ENCODE data around the gene ETFA.
"Not testable (repeated sequence)": the region's sequence is repeated elsewhere in the genome, so short reads cannot be mapped to it uniquely, and the experiment has no call there.

The ETFA gene

DNA sequence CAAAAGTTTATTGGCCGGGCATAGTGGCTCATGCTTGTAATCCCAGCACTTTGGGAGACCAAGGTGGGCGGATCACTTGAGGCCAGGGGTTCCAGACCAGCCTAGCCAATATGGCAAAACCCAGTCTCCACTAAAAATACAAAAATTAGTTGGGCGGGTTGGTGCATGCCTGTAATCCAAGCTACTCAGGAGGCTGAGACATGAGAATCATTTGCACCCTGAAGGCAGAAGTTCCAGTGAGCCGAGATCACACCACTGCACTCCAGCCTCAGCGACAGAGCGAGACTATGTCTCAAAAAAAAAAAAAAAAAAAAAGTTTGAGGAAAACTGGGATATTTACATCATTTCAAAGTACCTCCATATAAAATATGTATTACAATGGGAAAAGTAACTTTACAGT, 40.4 kb downstream of the ETFA start:
- no peak for DNase-seq

DNA sequence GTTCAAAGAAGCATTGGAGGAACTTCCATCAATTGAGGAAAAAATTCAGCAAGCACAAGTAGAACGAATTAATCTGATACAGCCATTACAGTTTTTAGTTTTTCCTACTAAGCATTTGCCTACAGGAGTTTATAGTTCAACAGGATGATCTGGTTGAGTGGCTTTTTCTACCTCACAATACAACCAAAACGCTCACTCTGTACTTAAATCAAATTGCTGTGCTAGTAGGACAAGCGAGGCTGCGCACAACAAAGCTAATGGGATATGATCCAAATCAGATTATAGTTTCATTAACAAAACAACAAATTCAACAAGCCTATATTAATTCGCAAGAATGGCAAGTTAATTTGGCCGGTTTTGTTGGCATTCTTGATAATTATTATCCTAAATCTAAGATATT, 44.2 kb downstream of the ETFA start:
- DNase-seq = no peak

DNA sequence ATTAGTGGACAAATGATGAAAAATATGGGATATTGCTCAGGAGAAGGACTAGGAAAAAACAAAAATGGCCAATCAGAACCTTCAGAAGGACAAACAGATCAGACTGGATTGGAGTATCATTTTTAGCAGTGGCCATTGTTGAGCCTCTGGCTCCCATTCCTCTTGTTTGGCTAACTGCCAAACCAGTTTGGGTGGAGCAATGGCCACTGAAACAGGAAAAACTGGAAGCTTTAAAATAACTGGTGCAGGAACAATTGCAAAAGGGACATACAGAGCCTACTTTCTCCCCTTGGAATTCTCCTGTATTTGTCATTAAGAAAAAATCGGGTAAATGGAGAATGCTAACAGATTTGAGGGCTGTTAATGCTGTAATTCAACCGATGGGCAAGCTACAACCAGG, 45.5 kb downstream of the ETFA start:
- DNase-seq = not testable (repeated sequence)

DNA sequence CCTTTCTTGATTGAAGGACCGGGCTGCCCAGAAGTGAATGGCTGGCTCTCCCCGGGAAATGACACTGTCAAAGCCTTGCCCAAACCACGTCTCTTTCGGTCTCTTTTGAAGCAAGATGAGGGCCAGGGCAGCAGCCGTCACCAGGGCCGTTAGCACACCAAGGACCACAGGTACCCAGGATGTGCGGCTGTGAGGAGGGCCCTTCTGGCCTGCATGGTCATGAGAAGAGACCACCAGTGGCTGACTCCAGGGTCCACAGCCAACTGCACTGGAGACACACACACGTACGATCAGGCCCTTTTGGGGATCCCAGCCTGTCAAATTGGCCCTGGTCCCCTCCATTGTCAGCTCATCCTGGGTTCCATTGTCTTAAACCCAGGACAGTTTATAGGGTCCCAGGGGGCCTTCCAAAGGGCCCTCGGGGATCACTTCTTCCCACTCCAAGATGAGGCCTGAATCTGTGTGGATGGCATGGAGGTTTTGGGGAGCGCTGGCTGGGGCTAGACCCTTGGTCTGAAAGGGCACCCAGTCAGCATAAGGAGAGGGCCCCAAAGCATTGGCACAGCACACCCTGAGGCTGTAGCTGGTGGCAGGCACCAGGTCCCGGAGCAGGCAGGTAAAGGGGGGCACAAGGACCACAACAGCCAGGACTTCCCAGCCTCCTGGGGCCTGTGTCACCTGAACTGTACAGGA, 50.9 kb downstream of the ETFA start:
- DNase-seq = no peak

DNA sequence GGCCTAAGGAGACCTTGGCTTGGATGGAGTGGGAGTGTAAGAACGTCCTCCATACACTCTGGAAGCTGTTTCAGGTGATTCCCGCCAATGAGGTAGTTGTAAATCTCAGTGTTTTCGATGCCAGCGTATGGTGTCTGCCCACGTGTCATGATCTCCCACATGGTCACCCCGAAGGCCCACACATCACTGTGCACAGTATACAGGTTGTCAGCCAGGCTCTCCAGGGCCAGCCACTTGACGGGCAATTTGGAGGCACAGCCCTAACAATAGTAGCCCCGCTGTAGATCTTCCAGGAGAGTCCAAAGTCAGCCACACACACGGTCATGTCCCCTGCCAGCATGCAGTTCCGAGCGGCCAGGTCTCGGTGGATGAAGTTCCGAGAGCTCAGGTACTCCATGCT, 51.9 kb downstream of the ETFA start:
- no peak for DNase-seq

GRCh38 chr15:76258460-76258859, 52.8 kb downstream of the ETFA start:
- DNase-seq = no peak

GRCh38 chr15:76253691-76254473, 57.4 kb downstream of the ETFA start:
- no peak for DNase-seq

- DNase-seq = no peak
Measured at GRCh38 chr15:76252249-76252648, 59.0 kb downstream of the ETFA start.

DNA sequence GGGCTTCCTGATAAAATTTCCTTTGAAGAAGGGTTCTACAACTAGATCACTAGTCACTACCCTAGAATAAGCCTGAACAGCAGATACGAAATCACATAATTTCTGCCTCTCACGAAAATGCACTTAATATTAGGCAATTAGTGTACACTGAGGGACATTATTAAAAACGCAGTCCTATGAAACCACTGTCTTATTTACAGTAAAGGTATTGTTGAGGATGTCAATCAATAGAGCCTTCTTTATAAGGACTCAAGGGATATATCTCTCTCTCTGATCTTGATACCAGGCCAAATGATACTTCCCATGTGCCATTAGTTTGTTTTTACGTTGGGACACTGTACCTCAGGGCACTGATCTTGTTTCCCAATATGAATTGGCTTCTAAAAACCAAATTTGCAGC, 59.6 kb downstream of the ETFA start:
- DNase-seq = no peak

GRCh38 chr15:76245072-76245610, 66.1 kb downstream of the ETFA start:
- no peak for DNase-seq

DNA sequence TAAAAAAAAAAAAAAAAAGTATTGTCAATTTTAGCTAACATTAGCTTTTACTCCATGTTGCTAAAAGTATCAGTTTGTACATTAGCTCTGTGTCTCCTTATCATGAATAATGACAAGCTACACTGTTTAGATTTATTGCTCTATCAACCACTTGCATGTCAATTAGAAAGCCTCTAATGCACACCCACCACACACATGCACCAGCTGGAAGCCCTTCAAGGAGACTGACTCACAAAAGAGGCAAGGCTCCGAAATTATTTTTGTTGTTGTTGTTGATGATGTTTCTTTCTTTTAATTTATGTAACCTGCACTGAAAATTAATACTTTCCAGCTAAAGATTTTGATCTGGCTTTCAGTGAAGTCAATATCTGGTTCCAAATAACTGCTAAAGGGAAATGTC, 71.5 kb downstream of the ETFA start:
- DNase-seq = no peak

- DNase-seq = no peak
Measured at GRCh38 chr15:76236350-76236749, 74.9 kb downstream of the ETFA start.

DNA sequence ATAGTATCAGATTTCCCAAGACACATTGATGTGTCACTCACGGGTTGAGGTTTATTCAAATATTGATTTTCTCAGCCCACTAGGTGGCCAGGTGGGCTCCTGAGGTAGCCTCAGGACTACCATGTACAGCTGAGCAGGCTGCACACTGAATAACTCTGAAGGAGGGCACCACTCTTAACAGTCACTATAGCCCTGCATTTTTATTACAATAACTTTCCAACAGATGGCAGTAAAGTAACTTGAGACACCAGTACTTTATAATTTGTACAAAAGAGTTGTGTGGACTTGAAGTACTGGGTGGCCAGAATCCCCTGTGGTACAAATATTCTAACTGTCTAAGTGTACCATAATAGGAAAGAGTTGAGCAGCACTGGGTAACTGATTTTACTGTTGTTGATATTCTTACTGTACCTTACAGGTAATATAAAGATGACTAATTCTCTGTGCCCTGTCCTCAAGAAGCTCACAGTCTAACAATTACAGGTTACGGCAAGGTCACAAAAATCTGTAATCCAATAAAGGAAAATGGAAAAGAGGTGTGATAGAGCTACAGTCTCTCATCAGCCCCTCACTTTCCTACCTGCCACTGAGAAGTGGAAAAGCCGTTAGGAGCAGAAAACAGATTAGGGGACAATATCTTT, 76.0 kb downstream of the ETFA start:
- DNase-seq = no peak

DNA sequence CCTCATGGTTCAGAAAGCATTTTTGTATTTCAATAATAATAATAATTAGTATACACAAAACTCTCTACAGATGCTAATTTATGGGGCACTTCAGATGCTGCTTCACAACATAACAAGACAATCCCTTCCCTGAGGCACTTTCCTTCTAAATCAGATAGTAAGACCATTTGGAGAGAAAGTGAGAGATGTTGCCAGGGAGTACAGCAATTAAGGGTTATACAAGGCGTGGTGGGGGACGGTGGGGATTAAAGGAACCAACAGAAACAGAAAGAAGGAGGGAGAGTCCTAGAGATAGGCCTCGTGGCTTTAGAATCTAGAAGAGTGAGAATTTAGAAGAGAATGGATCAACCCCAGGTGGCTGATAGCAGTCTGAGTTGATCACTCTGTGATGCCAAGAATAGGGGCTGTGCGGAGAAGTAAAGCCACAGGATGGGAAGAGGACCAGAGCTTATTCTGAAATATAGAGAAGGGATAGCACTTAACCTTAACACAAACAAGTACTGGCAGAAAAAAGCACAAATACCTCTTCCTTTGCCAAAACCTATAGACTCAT, 76.9 kb downstream of the ETFA start:
- no peak for DNase-seq

GRCh38 chr15:76233921-76234320, 77.3 kb downstream of the ETFA start:
- DNase-seq = no peak

DNA sequence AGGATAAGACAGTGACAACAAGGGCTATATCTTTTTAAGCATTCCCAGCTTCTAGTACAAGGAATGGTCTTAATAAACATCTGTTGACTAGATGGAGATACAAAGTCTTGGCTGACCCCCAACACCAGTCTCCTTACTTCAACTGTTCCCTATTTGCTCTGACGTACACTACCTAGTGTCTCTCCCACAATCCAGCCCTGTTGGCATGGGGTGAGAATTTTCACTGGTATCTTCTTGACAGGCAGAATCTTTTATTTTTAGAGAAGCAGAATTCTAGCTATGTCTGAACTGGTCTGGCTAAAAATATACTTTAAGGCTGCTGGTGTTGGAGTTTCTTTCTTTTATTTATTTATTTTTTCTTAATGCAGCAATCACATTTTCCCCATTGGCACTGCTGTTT, 82.0 kb downstream of the ETFA start:
- DNase-seq = no peak

- DNase-seq = no peak
Measured at GRCh38 chr15:76223521-76223920, 87.7 kb downstream of the ETFA start.

- DNase-seq = no peak
Measured at GRCh38 chr15:76222159-76222558, 89.1 kb downstream of the ETFA start.

DNA sequence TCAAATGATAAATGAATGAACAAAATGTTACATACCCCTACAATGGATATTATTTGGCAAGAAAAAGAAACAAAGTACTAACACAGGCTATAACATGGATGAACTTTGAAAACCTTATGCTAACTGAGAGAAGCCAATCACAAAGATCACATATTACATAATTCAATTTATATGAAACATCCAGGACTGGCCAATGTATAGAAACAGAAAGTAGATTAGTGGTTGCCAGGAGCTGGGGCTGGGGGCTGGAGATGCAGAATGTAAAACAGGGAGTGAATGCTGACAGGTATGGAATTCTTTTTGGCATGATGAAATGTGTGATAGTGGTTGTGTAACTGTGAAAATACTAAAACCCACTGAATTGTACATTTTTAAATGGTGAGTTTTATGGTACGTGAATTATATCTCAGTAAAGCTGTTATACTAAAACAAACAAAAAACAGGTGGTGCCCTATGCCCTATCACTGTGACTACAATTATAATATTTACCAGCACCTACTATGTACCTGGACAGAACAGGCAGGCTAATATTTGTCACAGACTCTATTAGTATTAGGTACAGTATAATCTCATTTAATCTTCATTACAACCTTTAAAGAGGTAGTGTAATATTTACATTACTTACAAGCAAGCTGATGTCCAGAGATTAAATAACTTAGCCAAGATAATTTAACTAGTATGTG, 90.0 kb downstream of the ETFA start:
- DNase-seq = no peak

DNA sequence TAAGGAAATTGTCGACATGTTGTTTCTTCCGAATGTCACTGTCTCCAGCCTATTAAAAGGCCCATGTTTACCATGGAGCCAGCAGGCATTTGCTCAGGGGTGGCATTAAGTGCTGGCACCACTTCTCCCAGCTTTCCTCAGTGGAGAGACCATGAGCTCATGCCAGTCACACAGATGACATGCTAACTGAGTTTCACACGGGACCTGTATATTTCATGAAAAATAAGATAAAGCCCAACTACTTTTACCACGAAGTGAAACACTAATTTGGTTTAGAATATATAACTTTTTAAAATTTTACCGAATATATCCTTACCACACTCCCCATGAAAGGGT, 93.4 kb downstream of the ETFA start:
- DNase-seq = no peak

DNA sequence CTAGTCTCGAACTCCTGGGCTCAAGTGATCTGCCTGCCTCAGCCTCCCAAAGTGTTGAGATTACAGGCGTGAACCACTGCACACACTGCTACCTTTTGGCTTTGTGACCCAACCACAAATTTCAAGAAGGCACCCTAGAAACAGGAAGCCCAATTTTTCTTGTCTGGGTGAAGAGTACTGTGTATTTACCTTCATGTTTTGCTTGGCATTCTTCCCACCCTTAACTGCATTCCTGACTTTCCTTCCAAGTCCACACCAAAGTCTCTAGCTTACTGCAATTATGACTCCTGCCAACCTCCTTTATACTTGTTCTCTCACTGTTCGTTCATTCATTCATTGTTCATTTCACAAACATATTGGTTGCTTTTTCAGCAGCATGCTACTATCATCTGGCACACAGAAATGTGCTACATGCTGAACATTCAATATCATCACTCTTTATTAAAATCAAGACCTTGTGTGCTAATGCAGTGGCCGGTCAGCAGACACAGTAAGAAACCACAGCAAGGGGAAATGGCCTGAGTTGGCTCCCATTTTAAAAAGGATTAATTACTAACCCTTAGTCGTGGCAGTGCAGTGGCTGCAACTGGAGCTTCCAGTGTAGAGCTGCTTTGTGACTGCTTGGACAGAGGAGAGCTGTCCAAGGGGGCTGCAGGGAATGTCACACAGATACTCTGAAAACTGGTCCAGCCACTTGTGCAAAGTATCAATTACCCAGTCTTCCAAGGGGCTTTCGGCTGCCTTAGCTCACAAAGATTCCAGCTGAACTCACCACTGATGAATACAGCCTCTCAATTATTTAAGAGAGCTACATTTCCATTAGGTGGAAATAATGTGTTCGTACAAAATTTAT, 94.0 kb downstream of the ETFA start:
- DNase-seq = no peak

- no peak for DNase-seq
Measured at GRCh38 chr15:76215634-76216033, 95.6 kb downstream of the ETFA start.
